PFSK-1 (cell line): Measurements from ENCODE around the gene TRIP6.

Experiments
- FOXP2 ChIP-seq: optimal IDR thresholded peaks from 2 replicates; pipeline ENCODE3; 2011; ENCODE audit warnings: borderline replicate concordance, control low read depth, inconsistent platforms; ENCODE audit not compliant: insufficient read depth; ENCODE audit errors: extremely low read length, extremely low read depth
- POLR2AphosphoS5 ChIP-seq: IDR thresholded peaks from 2 replicates; pipeline ENCODE4 v1.6.1; 2012; ENCODE audit warnings: low read depth, mild to moderate bottlenecking, control low read depth, low read length, moderate library complexity
- SIN3A ChIP-seq: IDR thresholded peaks from 2 replicates; pipeline ENCODE4 v1.6.1; 2012; ENCODE audit warnings: mild to moderate bottlenecking, low read length, moderate library complexity, borderline replicate concordance; ENCODE audit not compliant: insufficient read depth
- TAF1 ChIP-seq: IDR thresholded peaks from 2 replicates; pipeline ENCODE4 v1.6.1; 2012; ENCODE audit warnings: low read length, control low read depth, borderline replicate concordance; ENCODE audit not compliant: insufficient read depth
- TF ChIP-seq, protein P1 (sequence below), 2 experiments: IDR thresholded peaks; 2 replicates each; pipeline versions ENCODE4 v1.6.1 to v1.8.0; 2011 to 2012; ENCODE audit warnings: low read depth in 2 of 2, low read length in 2 of 2, control low read depth in 1 of 2, inconsistent platforms in 1 of 2, mild to moderate bottlenecking in 1 of 2, moderate library complexity in 1 of 2; ENCODE audit not compliant: insufficient read depth in 1 of 2

The TRIP6 gene

DNA sequence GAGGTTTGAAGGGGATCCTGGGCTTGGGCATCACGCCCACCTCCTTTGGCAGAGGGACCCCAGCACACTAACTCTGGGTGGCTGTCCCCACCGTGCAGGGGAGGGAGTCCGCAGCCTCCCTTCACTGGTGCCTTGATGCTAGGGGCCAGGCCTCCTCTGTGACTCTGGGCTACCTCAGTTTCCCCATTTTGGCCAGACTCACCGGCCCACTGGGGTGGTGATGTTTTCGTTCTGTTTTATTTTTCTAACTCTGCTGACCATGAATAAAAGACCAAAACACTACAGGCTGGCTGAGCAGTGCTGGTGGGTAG is 503 bp upstream of the TRIP6 start:
- TF ChIP-seq, protein P1, sequence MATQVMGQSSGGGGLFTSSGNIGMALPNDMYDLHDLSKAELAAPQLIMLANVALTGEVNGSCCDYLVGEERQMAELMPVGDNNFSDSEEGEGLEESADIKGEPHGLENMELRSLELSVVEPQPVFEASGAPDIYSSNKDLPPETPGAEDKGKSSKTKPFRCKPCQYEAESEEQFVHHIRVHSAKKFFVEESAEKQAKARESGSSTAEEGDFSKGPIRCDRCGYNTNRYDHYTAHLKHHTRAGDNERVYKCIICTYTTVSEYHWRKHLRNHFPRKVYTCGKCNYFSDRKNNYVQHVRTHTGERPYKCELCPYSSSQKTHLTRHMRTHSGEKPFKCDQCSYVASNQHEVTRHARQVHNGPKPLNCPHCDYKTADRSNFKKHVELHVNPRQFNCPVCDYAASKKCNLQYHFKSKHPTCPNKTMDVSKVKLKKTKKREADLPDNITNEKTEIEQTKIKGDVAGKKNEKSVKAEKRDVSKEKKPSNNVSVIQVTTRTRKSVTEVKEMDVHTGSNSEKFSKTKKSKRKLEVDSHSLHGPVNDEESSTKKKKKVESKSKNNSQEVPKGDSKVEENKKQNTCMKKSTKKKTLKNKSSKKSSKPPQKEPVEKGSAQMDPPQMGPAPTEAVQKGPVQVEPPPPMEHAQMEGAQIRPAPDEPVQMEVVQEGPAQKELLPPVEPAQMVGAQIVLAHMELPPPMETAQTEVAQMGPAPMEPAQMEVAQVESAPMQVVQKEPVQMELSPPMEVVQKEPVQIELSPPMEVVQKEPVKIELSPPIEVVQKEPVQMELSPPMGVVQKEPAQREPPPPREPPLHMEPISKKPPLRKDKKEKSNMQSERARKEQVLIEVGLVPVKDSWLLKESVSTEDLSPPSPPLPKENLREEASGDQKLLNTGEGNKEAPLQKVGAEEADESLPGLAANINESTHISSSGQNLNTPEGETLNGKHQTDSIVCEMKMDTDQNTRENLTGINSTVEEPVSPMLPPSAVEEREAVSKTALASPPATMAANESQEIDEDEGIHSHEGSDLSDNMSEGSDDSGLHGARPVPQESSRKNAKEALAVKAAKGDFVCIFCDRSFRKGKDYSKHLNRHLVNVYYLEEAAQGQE (IDR thresholded peaks at IDR 0.05; ENCODE audit: insufficient read depth in 1 of 2, low read depth in 2 of 2, low read length in 2 of 2) = no peak
- TF ChIP-seq FOXP2 (no peak), TAF1 (no peak), SIN3A (no peak), POLR2AphosphoS5 (no peak)

DNA sequence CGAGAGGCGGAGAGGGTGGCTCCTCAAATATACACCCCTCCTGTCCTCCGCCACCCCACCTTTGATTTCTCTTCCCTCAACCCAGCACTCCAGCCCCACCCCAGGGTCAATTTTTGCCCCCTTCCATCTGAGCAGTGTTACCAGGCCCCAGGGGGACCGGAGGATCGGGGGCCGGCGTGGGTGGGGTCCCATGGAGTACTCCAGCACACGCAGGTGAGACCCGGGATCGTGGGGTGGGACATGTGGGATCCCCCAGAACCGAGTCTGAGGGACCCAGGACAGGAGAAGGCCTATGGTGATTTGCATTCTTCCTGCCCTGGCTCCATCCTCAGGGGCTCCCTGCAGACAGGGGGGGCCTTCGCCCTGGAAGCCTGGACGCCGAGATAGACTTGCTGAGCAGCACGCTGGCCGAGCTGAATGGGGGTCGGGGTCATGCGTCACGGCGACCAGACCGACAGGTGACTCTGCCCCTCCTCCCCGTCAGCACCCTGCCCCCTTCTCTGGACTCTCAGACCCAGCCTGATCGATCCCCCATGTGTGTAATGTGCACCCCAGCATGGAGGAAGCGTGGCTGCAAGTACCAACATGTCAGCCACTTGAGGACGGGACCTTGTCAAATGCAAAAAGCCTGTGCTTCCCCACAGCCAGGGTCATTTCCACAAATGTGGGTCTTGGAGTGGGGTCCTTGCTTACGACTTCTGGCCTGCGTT is 744 bp downstream of the TRIP6 start:
- TF ChIP-seq FOXP2 = no peak
- TF ChIP-seq POLR2AphosphoS5 = no peak
- TF ChIP-seq SIN3A = no peak
- TF ChIP-seq, protein P1 (IDR thresholded peaks at IDR 0.05; ENCODE audit: insufficient read depth in 1 of 2, low read depth in 2 of 2, low read length in 2 of 2) = no peak
- TF ChIP-seq TAF1 = no peak

DNA sequence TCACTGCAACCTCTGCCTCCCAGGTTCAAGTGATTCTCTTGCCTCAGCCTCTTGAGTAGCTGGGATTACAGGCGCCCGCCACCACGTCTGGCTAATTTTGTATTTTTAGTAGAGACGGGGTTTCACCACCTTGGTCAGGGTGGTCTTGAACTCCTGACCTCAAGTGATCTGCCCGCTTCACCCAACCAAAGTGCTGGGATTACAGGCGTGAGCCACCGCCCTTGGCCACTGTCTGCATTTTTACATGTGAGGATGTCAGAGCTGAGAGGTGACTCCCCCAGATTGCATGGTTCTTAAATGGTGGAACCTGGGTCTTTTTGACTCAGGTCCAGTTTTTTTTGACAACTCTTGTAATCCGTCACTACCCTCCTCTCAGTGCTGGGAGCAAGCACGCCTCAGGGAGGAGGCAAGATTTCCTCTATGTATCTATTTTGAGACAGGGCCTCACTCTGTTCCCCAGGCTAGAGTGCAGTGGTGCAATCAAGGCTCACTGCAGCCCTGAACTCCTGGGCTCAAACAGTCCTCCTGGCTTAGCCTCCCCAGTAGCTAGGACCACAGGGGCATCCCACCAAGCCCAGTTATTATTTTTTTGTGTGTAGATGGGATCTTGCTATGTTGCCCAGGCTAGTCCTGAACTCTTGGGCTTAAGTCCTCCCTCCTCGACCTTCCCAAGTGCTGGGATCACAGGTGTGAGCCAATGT is 6.6 kb downstream of the TRIP6 start:
- TF ChIP-seq FOXP2 (no peak), TAF1 (no peak), POLR2AphosphoS5 (no peak), SIN3A (no peak)
- TF ChIP-seq, protein P1 (IDR thresholded peaks at IDR 0.05; ENCODE audit: insufficient read depth in 1 of 2, low read depth in 2 of 2, low read length in 2 of 2) = no peak

DNA sequence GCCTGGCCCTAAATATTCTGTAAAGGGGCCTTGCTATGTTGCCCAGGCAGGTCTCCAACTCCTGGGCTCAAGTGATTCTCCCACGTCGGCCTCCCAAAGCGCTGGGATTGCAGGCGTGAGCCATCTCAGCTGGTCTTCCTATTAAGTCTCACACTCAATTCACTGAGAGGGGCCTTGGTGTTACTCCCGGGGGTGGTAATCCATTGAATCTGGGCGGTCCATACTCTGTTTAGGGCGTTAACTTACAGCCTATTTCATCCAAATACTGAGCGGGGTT is 7.1 kb downstream of the TRIP6 start:
- no peak for TF ChIP-seq SIN3A
- TF ChIP-seq, protein P1 (IDR thresholded peaks at IDR 0.05; ENCODE audit: insufficient read depth in 1 of 2, low read depth in 2 of 2, low read length in 2 of 2) = no peak
- TF ChIP-seq POLR2AphosphoS5 = no peak
- no peak for TF ChIP-seq FOXP2
- no peak for TF ChIP-seq TAF1
